ENCODE measurements around the gene PHC2.

The PHC2 gene

DNA sequence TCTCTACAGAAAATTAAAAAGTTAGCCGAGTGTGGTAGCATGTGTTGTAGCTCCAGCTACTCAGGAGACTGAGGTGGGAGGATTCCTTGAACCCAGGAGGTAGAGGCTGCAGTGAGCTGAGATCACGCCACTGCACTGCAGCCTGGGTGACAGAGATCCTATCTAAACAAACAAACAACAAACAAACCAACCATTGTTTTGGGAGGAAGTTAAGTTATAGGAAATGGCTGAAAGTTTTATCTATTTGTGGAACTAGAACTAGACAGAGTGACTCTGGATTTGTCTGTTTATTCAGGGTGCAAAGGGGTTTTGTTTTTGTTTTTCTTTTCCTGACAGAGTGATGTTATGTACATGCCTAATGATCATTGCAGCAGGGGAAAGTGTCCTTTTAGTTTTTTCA, 143.6 kb downstream of the PHC2 start:
- no peak for DNase-seq

DNA sequence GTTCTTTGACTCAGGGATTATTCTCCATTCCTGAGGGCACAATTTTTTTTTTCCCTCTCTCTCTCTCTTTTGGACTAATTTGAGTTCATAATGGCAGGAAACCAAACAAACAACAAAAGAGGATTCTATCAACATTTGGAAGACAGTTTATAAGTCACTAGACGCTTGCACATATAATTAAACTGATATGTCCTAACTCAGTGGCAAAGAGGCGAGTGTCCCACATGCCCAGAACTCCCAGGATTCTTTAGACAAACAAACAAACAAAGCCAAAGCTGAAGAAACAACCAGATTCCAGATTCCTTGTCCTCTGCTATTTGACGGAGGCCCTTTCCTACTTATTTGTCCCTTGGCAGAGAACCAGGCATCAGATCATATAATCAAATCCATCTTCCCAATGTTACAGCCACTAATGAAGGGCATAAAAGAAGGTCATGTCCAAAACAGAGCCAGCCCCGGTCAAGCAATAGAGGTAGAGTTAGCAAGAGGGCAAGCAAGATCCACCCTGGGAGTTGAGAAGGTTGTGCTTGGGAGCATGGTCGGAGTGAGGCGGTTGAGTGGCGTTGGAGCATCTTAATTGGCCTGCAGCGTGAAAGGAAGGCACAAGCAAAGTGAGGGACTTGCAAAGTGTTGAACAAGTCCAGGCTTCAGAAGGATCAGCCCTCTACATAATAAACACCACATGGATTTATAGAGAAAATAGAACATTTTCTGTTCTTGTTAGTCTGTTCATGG, 144.3 kb downstream of the PHC2 start:
- DNase-seq = no peak

DNA sequence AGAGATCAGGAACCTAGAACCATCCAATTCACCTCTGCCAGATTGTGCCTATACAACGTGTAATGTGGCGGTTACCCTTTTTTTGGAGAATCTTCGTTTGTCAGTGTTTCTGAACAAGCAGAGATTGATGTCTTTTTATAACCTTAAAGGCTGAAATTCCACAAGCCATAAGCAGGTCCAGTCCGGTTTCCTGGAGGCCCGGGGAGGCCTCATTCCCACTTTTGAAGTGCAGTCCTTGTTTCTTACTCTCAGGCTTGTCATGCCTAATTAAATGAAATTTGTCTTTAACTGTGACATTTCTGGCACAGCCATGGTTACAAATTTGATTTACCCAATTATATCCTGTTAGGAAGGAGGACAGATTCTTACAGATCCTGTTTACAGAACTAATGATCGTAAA, 146.8 kb downstream of the PHC2 start:
- DNase-seq = no peak

GRCh38 chr1:33282791-33283190, 148.1 kb downstream of the PHC2 start:
- DNase-seq = no peak

DNA sequence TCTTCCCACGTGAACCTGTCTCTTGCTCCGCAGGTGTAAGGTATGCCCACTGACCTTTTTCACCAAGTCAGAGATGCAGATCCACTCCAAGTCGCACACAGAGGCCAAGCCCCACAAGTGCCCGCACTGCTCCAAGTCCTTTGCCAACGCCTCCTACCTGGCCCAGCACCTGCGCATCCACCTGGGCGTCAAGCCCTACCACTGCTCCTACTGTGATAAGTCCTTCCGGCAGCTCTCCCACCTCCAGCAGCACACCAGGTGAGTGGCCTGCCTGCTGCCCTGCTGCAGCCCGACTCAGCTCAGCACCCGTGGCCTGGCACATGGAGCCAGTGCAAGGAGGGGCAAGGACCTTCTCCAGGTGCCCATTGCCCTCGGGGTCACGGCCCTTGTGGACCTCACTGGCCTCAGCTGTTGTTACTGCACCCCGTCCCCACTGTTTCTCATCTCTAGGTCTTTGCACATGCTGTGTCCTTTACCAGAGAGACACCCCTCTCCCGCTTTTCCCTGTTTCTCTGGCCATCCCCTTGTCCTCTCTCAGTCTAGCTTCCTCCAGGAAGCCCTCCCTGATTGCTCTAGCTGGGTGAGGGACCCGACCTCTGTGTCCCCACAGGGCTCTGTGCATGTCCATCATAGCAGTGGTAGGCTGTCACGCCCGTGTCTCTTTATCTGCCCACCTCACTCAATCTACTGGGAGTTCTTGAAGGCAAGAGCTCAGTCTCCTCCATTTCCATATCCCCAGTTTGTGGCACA, 149.2 kb downstream of the PHC2 start:
- no peak for DNase-seq

DNA sequence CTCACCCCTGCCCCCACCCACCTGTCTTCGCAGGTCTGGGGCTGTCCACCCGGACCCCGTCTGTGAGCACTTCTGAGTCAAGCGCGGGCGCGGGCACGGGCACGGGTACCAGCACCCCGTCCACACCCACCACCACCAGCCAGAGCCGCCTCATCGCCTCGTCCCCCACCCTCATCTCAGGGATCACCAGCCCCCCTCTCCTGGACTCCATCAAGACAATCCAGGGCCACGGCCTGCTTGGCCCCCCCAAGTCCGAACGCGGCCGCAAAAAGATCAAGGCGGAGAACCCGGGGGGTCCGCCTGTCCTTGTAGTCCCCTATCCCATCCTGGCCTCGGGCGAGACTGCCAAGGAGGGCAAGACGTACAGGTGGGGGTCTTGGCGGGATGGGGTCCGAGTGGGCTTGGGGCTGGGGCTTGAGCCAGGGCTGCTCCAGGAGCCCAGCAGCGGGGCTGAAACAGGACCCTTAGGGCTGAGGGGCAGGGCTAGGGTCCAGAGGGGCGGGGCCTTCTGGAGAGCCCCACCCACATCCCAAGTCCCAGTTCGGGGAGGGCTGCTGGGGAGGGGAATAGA, 150.7 kb downstream of the PHC2 start:
- no peak for DNase-seq

DNA sequence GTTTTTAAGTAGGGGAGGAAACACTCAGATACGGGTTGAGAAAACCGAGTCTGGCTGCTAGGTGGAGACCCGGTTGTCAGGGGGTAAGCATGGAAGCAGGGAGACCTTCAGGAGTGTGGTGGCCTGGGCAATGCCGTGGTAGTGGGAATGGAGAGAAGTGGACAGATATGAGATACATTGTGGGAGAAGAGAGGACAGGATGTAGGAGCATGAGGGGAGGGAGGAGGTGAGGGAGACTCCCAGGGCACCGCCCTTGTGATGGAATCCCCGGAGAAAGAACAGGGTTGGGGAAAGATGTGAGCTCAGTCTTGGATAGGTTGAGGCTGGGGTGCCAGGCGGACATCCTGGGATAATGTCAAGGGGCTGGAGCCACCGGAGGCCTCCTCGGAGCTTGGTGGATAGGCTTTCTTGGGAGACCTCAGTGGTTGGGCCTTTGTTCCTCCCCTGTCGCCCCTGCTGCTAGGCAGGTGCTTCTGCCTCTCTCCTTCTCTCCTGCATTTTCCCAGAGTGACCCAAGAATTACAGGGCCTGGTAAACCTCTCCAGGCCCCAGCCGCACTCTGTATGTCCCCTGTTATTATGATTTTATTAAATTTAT, 153.3 kb downstream of the PHC2 start:
- DNase-seq = no peak

GRCh38 chr1:33276573-33277298, 154.2 kb downstream of the PHC2 start:
- no peak for DNase-seq

- DNase-seq = no peak
Observed at GRCh38 chr1:33275706-33276572, 155.0 kb downstream of the PHC2 start.

- no peak for DNase-seq
Observed at GRCh38 chr1:33275195-33275594, 155.7 kb downstream of the PHC2 start.

DNA sequence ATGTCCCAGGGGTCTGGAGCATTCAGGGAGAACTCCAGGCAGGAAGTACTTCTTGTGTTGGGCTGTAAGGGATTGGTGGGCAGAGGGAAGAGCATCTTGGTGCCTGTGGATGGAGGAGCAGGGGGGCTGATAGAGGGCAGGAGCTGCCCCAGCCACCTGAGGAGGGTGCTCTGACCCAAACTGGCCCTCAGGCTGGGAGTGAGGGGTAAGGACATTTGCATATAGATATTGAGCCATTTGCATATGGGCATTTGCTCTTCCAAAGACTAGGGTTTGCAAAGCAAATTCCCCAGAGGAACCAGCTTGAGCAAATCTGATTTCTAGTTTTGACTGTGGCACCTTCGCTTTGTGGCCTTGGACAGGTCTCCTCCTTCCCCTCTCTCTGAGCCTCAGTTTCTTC, 156.4 kb downstream of the PHC2 start:
- no peak for DNase-seq

GRCh38 chr1:33273961-33274371, 156.9 kb downstream of the PHC2 start:
- DNase-seq = no peak

Data from NCI-H524 (cell line).